WTC11 (cell line): ENCODE results near the gene KCND1. TPM values are rescaled to one million over a fixed set of nuclear protein-coding genes. Genes with fewer than 3 reads are reported as not detected.

Source experiments
- ATAC-seq: fragments of 200-7000 bp; cut with Tn5 transposase; 2 replicates; pipeline ENCODE4 v1.10.0; 2021; ENCODE audit warnings: mild to moderate bottlenecking, moderate library complexity
- CTCF ChIA-PET: fragments of 300-600 bp; sonication (Branson Sonifier 250); formaldehyde crosslinking; loops from one replicate; lab custom pipeline; 2021; ENCODE audit warnings: antibody characterized with exemption; lab: Charles Lee
- POLR2A ChIA-PET: fragments of 350-600 bp; sonication (Branson Sonifier 250); formaldehyde crosslinking; loops from one replicate; lab custom pipeline; 2021; ENCODE audit warnings: antibody characterized with exemption; lab: Charles Lee
- DNase-seq: peaks from one replicate; pipeline ENCODE4 v3.0.0; 2021; ENCODE audit warnings: low spot score
- H3K27ac Mint-ChIP-seq: 2 replicates; pipeline ENCODE4 v1.8.0; 2021; ENCODE audit warnings: mixed read lengths
- H3K27me3 Mint-ChIP-seq: 2 replicates; pipeline ENCODE4 v1.8.0; 2021; ENCODE audit warnings: low read depth, mild to moderate bottlenecking, moderate library complexity, mixed read lengths
- H3K36me3 Mint-ChIP-seq: 2 replicates; pipeline ENCODE4 v1.8.0; 2021; ENCODE audit warnings: mixed read lengths
- H3K4me1 Mint-ChIP-seq: 2 replicates; pipeline ENCODE4 v1.8.0; 2022; ENCODE audit warnings: mixed read lengths
- H3K4me3 Mint-ChIP-seq: 2 replicates; pipeline ENCODE4 v1.8.0; 2021; ENCODE audit warnings: mild to moderate bottlenecking, moderate library complexity, mixed read lengths
- H3K9me3 Mint-ChIP-seq: 2 replicates; pipeline ENCODE4 v1.8.0; 2021; ENCODE audit warnings: mixed read lengths
- ELF4 ChIP-seq: sonication (generic); formaldehyde crosslinking; IDR thresholded peaks from 2 replicates; pipeline ENCODE4 v1.8.1; 2022; ENCODE audit warnings: low read depth, mild to moderate bottlenecking, moderate library complexity, missing genetic modification reagents
- GRHL2 ChIP-seq: fragments of 250-450 bp; sonication (Bioruptor Pico); IDR thresholded peaks from 2 replicates; pipeline ENCODE4 v1.8.0; 2022; ENCODE audit warnings: mild to moderate bottlenecking, moderate library complexity; ENCODE audit not compliant: insufficient replicate concordance, severe bottlenecking
- HMGA2 ChIP-seq: fragments of 250-450 bp; sonication (Bioruptor Pico); IDR thresholded peaks from 2 replicates; pipeline ENCODE4 v1.4.0; 2021; ENCODE audit warnings: mild to moderate bottlenecking, moderate library complexity
- MAX ChIP-seq: sonication (generic); formaldehyde crosslinking; IDR thresholded peaks from 2 replicates; pipeline ENCODE4 v1.8.0; 2022; ENCODE audit warnings: mild to moderate bottlenecking, missing genetic modification reagents
- MXD4 ChIP-seq: fragments of 250-450 bp; sonication (Bioruptor Pico); IDR thresholded peaks from 2 replicates; pipeline ENCODE4 v1.8.0; 2021; ENCODE audit warnings: mild to moderate bottlenecking, moderate library complexity, borderline replicate concordance
- NFYB ChIP-seq: sonication (generic); formaldehyde crosslinking; conservative IDR thresholded peaks from 2 replicates; pipeline ENCODE4 v1.8.0; 2022; ENCODE audit warnings: low read depth, missing genetic modification reagents
- NR1H2 ChIP-seq: sonication (generic); formaldehyde crosslinking; IDR thresholded peaks from 2 replicates; pipeline ENCODE4 v1.9.0; 2021; ENCODE audit warnings: mild to moderate bottlenecking, moderate library complexity, missing genetic modification reagents
- NR3C1 ChIP-seq: sonication (generic); formaldehyde crosslinking; conservative IDR thresholded peaks from 2 replicates; pipeline ENCODE4 v1.8.1; 2023; ENCODE audit warnings: low read depth, mild to moderate bottlenecking, missing genetic modification reagents
- OVOL2 ChIP-seq: fragments of 250-450 bp; sonication (Bioruptor Pico); IDR thresholded peaks from 2 replicates; pipeline ENCODE4 v1.9.0; 2021; ENCODE audit warnings: mild to moderate bottlenecking, borderline replicate concordance
- PRDM15 ChIP-seq: sonication (generic); formaldehyde crosslinking; IDR thresholded peaks from 2 replicates; pipeline ENCODE4 v1.8.0; 2022; ENCODE audit warnings: missing genetic modification reagents
- STAT6 ChIP-seq: sonication (generic); formaldehyde crosslinking; conservative IDR thresholded peaks from 2 replicates; pipeline ENCODE4 v1.8.1; 2023; ENCODE audit warnings: mild to moderate bottlenecking, low read depth, missing genetic modification reagents, moderate library complexity
- ZBTB43 ChIP-seq: sonication (generic); formaldehyde crosslinking; IDR thresholded peaks from 2 replicates; pipeline ENCODE4 v1.8.1; 2023; ENCODE audit warnings: mild to moderate bottlenecking, missing genetic modification reagents
- ZNF138 ChIP-seq: sonication (generic); formaldehyde crosslinking; conservative IDR thresholded peaks from 2 replicates; pipeline ENCODE4 v1.8.1; 2022; ENCODE audit warnings: mild to moderate bottlenecking, moderate library complexity, missing genetic modification reagents
- ZNF396 ChIP-seq: fragments of 250-450 bp; sonication (Bioruptor Pico); IDR thresholded peaks from 2 replicates; pipeline ENCODE4 v1.8.0; 2021; ENCODE audit warnings: mild to moderate bottlenecking, moderate library complexity, borderline replicate concordance
- ZNF423 ChIP-seq: fragments of 250-450 bp; sonication (Bioruptor Pico); IDR thresholded peaks from 2 replicates; pipeline ENCODE4 v2.1.2; 2022; ENCODE audit warnings: mild to moderate bottlenecking, moderate library complexity
- total RNA-seq: library from RNA; stranded (reverse); gene quantifications from 3 replicates; pipeline ENCODE4 v1.2.3, GENCODE V29; 2021

The KCND1 gene
- total RNA-seq, 1 experiment from 2014 or later = 5.4 TPM

GRCh38 chrX:49003696-49004095, 32.1 kb upstream of the KCND1 start (continued):
- no peak for TF ChIP-seq STAT6 (CRISPR knock-in tag)
- TF ChIP-seq ZNF138 (CRISPR knock-in tag) = no peak
- no peak for TF ChIP-seq NR1H2
- TF ChIP-seq ZNF423 (CRISPR knock-in tag) = no peak
- TF ChIP-seq NR3C1 (CRISPR knock-in tag) = no peak
- TF ChIP-seq GRHL2 (CRISPR knock-in tag) = no peak
- no peak for TF ChIP-seq HMGA2
- no peak for TF ChIP-seq MXD4 (CRISPR knock-in tag)

- POLR2A ChIA-PET = interaction anchor here (0.6 to 2.2 kb wide), 13 partner anchors 14 to 1352 kb away, joined by 3 to 10 read pairs (median 4); partner anchors contain the start of genes ELK1, KCND1, PQBP1 and TFE3
- Mint-ChIP-seq H3K27ac (peak within 1 kb of the TSS; percentile 99), H3K9me3 (no peaks in the 10 kb centered on the region)
Measured at GRCh38 chrX:49002091-49002935, 30.7 kb upstream of the KCND1 start, which contains the start of gene GRIPAP1. Gene GRIPAP1, minus strand, starts transcription at chrX:49002264. Its CDS starts 35 bp downstream, at chrX:49002229.

GRCh38 chrX:49001521-49002090, 30.0 kb upstream of the KCND1 start:
- ATAC-seq (peak; percentile 73), DNase-seq (peak; percentile 29)
- Mint-ChIP-seq H3K27me3 (no peaks in the 10 kb centered on the region), H3K4me1 (peaks cover 11% of the 10 kb centered on the region), H3K4me3 (peak overlapping the region; percentile 99), H3K9me3 (no peaks in the 10 kb centered on the region), H3K27ac (peak overlapping the region; percentile 99), H3K36me3 (peaks cover 24% of the 10 kb centered on the region)
- POLR2A ChIA-PET = interaction anchor here (0.6 to 2.2 kb wide), 2 partner anchors 41 to 370 kb away, joined by 4 to 10 read pairs; partner anchors contain the start of gene TFE3
- TF ChIP-seq OVOL2 (CRISPR knock-in tag) (no peak), NR3C1 (CRISPR knock-in tag) (no peak), PRDM15 (CRISPR knock-in tag) (no peak), MAX (0 out of 2 replicates have a peak, but pooled peaks have one; percentile 24), NFYB (CRISPR knock-in tag) (no peak), ZNF396 (no peak)
- CTCF ChIA-PET = interaction anchor here (0.6 to 1.1 kb wide), 3 partner anchors 30 to 42 kb away, joined by 3 to 6 read pairs (median 4); partner anchors contain the start of gene KCND1

More at GRCh38 chrX:49002091-49002935, 30.7 kb upstream of the KCND1 start, which contains the start of gene GRIPAP1:
- CTCF ChIA-PET = interaction anchor here (0.6 to 1.1 kb wide), 3 partner anchors 31 to 42 kb away, joined by 3 to 6 read pairs (median 4); partner anchors contain the start of gene KCND1
- Mint-ChIP-seq H3K4me3 (peak within 1 kb of the TSS; percentile 99), H3K36me3 (peaks cover 17% of the 10 kb centered on the region), H3K4me1 (peaks cover 11% of the 10 kb centered on the region), H3K27me3 (no peaks in the 10 kb centered on the region)
- ATAC-seq = peak; percentile 73
- TF ChIP-seq ZBTB43 (no peak), ELF4 (CRISPR knock-in tag) (no peak)
- DNase-seq = peak; percentile 68
